RCC 7860 (cell line): ENCODE results near the gene RPL36A.
A peak's percentile ranks its signal among the peaks of the same experiment; 100 is the strongest.

ENCODE experiments used
- DNase-seq: peaks from one replicate; pipeline ENCODE4 v3.0.0-alpha.2; 2015; ENCODE audit warnings: low spot score
- FAIRE-seq: peaks from 2 replicates; lab custom pipeline; 2012; peaks lifted over from hg19 to GRCh38; lab: Jason Lieb, UNC

The RPL36A gene

GRCh38 chrX:101390664-101391525 lies at the start of gene RPL36A:
Gene RPL36A, plus strand, starts transcription at chrX:101391011. Its CDS starts 33 bp downstream, at chrX:101391044.
- FAIRE-seq (peak; percentile 42), DNase-seq (peak; percentile 81)

- FAIRE-seq (no peak), DNase-seq (no peak)
These were observed 42.9 kb upstream of the RPL36A start for GRCh38 chrX:101347859-101348451.

- DNase-seq = peak; percentile 47
- FAIRE-seq = no peak
These were observed 42.2 kb upstream of the RPL36A start, which contains the start of gene TIMM8A for GRCh38 chrX:101348452-101349192. Gene TIMM8A, minus strand, starts transcription at chrX:101348742. Its CDS starts 78 bp downstream, at chrX:101348664.

- DNase-seq (no peak), FAIRE-seq (no peak)
These were observed 41.6 kb upstream of the RPL36A start for GRCh38 chrX:101349193-101349562.

GRCh38 chrX:101357166-101357795 lies 33.5 kb upstream of the RPL36A start:
- FAIRE-seq = peak; percentile 27
- DNase-seq = no peak

- DNase-seq (no peak), FAIRE-seq (no peak)
These were observed 30.8 kb upstream of the RPL36A start for GRCh38 chrX:101359966-101360365.

- no peak for FAIRE-seq
- DNase-seq = no peak
These were observed 30.4 kb upstream of the RPL36A start for GRCh38 chrX:101360390-101360789.

- no peak for FAIRE-seq
- no peak for DNase-seq
These were observed 28.7 kb upstream of the RPL36A start for GRCh38 chrX:101362116-101362515.

- FAIRE-seq (no peak), DNase-seq (no peak)
These were observed 28.1 kb upstream of the RPL36A start for GRCh38 chrX:101362757-101363156.

- no peak for DNase-seq
- no peak for FAIRE-seq
These were observed 25.5 kb upstream of the RPL36A start for GRCh38 chrX:101365301-101365795.

- FAIRE-seq = no peak
- no peak for DNase-seq
These were observed 22.0 kb upstream of the RPL36A start for GRCh38 chrX:101368800-101369199.

GRCh38 chrX:101369687-101370086 lies 21.1 kb upstream of the RPL36A start:
- no peak for DNase-seq
- no peak for FAIRE-seq

- no peak for FAIRE-seq
- DNase-seq = no peak
These were observed 19.8 kb upstream of the RPL36A start for GRCh38 chrX:101370888-101371504.

GRCh38 chrX:101377547-101377946 lies 13.3 kb upstream of the RPL36A start:
- no peak for FAIRE-seq

GRCh38 chrX:101383679-101384205 lies 7.1 kb upstream of the RPL36A start:
- DNase-seq (no peak), FAIRE-seq (no peak)

More at GRCh38 chrX:101377547-101377946, 13.3 kb upstream of the RPL36A start:
- no peak for DNase-seq

- no peak for FAIRE-seq
- DNase-seq = no peak
These were observed 5.7 kb upstream of the RPL36A start for GRCh38 chrX:101385026-101385684.

- no peak for DNase-seq
- no peak for FAIRE-seq
These were observed 4.8 kb upstream of the RPL36A start, which contains the start of gene BTK for GRCh38 chrX:101385795-101386541. Gene BTK, minus strand, starts transcription at chrX:101386191. Its CDS starts 10,907 bp downstream, at chrX:101375284.

- FAIRE-seq (no peak), DNase-seq (no peak)
These were observed 4.3 kb upstream of the RPL36A start for GRCh38 chrX:101386542-101386885.

GRCh38 chrX:101388604-101389003 lies 2.2 kb upstream of the RPL36A start:
- no peak for FAIRE-seq

More at GRCh38 chrX:101388604-101389003, 2.2 kb upstream of the RPL36A start:
- DNase-seq = no peak
